ENCODE measurements around the gene HOXD3. TPM values are rescaled to one million over a fixed set of nuclear protein-coding genes. Genes with fewer than 3 reads are reported as not detected.

Gene HOXD3
- total RNA-seq, 1 donor: 0.09 TPM

DNA sequence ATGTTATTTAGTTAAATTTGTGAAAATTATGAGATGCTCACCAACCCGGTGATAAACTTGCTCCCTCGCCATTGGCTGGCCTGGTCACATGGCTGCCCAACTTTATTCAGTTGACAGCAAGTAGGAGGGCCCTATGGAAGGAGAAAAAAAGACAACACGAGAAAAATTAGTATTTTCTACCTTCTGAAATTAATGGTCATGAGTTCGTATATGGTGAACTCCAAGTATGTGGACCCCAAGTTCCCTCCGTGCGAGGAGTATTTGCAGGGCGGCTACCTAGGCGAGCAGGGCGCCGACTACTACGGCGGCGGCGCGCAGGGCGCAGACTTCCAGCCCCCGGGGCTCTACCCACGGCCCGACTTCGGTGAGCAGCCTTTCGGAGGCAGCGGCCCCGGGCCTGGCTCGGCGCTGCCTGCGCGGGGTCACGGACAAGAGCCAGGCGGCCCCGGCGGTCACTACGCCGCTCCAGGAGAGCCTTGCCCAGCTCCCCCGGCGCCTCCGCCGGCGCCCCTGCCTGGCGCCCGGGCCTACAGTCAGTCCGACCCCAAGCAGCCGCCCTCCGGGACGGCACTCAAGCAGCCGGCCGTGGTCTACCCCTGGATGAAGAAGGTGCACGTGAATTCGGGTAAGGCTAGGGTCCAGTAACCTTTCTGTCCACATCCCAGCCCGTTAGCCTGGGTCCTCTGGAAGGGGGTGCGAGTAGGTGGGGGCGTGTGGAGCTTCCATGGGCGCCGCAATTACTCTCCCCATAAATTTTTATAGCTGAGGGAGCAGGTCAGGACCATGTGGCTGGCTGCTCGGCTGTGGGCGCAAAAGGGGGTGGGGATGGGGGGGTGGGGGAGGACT is 5.4 kb upstream of the HOXD3 start, which contains the start of gene HOXD4:
TSS of gene HOXD4 (plus strand) at position 109 of the 846 bp plus-strand sequence. CDS start at position 193, 84 bp downstream.
- no peak for DNase-seq (ENCODE audit: low read depth)
- H3K4me3 ChIP-seq (ENCODE audit: low read depth, low read length): peak within 1 kb of the TSS; percentile 41
- TF ChIP-seq, protein P1, sequence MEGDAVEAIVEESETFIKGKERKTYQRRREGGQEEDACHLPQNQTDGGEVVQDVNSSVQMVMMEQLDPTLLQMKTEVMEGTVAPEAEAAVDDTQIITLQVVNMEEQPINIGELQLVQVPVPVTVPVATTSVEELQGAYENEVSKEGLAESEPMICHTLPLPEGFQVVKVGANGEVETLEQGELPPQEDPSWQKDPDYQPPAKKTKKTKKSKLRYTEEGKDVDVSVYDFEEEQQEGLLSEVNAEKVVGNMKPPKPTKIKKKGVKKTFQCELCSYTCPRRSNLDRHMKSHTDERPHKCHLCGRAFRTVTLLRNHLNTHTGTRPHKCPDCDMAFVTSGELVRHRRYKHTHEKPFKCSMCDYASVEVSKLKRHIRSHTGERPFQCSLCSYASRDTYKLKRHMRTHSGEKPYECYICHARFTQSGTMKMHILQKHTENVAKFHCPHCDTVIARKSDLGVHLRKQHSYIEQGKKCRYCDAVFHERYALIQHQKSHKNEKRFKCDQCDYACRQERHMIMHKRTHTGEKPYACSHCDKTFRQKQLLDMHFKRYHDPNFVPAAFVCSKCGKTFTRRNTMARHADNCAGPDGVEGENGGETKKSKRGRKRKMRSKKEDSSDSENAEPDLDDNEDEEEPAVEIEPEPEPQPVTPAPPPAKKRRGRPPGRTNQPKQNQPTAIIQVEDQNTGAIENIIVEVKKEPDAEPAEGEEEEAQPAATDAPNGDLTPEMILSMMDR (IDR thresholded peaks at IDR 0.05; ENCODE audit: insufficient read depth, low read length): no peak

DNA sequence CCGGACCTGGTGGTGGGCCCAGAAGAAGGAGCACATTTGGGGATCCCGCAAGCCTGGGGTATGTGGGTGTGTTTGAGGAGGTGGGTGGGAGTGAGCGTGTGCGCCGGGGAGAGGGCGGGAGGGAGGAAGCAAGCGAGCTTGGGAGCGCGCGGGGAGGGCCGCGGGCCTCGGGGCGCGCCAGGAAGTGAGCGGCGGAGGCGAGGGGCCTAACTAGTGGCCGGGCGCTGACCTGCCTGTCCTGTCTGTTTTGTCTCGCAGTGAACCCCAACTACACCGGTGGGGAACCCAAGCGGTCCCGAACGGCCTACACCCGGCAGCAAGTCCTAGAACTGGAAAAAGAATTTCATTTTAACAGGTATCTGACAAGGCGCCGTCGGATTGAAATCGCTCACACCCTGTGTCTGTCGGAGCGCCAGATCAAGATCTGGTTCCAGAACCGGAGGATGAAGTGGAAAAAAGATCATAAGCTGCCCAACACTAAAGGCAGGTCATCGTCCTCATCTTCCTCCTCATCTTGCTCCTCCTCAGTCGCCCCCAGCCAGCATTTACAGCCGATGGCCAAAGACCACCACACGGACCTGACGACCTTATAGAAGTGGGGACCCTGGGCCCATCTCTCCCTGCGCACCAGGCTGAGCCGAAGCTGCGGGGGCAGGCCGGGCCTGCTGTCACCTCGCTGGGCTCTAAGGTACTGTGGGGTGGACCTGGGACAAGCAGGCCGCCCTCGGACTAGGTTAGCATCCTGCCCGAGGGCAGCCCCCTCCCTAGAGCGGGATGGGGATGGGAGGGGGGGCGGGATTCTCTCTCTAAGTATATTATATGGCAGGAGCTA is 4.5 kb upstream of the HOXD3 start:
- no peak for DNase-seq (ENCODE audit: low read depth)
- H3K4me3 ChIP-seq (ENCODE audit: low read depth, low read length): peak overlapping the region; percentile 9
- TF ChIP-seq, protein P1 (IDR thresholded peaks at IDR 0.05; ENCODE audit: insufficient read depth, low read length): no peak

DNA sequence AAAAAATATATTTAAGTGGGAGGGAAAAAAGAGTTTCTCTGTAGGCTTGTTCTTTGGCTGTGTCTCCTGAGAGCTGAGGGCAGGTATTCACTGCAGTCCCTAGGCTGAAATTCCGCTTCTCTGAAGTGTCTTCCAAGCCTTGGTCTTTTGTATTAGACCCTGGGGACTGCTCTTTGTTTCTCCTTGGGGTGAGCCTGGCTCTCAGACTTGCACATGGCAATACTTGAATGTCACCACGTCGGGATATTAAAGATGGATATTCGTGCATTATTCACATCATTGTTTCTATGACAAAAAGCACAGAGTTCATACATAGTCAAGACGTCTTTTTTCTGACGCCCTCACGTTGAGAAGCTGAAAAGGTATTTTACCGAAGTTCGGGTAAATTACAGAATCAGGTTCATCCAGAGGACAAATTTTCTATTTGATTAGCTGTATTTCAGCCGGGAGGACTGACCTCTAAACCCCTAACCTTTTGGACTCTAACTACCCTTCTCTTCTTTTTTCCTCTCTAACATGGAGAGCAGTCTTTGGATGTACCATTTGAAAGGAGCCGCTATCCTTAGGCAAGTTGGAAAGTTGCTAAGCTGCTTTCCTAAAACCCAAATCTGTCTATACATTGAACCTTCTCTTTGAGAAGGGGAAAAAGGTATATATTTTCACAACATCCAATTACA is 2.4 kb upstream of the HOXD3 start:
- H3K4me3 ChIP-seq (ENCODE audit: low read depth, low read length): no peak overlapping the region
- TF ChIP-seq, protein P1 (IDR thresholded peaks at IDR 0.05; ENCODE audit: insufficient read depth, low read length): no peak
- no peak for DNase-seq (ENCODE audit: low read depth)

DNA sequence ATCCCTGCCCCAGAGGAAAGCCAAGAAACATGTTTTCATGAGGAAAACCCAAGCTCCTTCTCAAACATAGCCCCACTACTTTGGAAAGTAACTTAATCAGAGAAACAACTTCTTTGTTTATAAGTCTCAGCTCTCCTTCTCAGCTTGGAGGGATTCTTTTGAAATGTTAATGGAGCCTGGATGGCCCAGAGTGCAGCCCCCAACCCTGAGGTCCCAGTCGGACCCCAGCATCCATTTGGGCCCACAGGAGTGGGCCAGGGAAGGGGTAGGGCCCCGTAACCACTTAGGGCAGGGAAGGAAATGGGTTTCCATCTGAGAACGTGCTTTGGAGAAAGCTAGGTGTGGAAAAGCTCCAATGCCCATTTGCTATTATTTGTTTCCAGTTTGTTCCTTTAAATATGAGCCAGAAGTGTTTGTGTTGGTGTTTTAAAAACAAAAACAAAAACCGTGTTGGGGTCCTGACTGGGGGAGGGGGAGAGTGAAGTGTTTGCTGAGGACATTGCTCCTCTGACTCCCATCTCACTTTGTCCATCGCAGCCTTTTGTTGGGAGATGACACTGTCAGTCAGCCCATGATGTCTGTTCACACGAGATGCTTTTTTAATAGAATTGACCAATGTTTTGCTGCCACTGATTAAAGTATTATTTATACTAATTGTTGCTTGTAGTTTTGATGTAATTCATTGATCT is 1.6 kb upstream of the HOXD3 start:
- TF ChIP-seq, protein P1 (IDR thresholded peaks at IDR 0.05; ENCODE audit: insufficient read depth, low read length): no peak
- DNase-seq (ENCODE audit: low read depth): no peak
- H3K4me3 ChIP-seq (ENCODE audit: low read depth, low read length): no peak overlapping the region

DNA sequence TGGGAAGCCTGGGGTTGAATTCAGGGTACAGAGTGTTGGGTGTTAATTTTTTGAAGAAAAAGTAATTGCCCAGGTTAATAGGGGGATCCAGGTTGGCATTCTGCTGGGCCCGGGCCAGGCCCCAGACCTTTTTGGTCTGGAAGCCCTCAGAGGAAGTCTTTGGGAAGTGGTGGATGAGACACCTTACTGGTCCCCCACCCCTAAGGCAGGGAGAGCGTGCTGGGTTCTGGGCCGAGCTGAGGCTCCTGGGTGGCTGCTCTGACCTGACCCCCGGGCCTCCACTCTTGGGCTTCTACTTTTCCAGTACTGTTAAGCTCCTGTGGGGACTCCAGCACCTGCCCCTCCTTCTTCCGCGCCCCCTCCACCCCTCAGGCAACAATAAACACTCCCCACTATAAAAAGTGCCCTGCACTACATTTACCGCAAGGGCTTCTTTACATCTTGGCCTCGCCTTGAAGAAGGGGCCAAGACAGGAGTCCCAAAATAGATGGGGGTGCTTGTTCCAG is 753 bp upstream of the HOXD3 start:
- H3K4me3 ChIP-seq (ENCODE audit: low read depth, low read length): no peak overlapping the region

More for the DNA sequence above, 753 bp upstream of the HOXD3 start:
- TF ChIP-seq, protein P1 (IDR thresholded peaks at IDR 0.05; ENCODE audit: insufficient read depth, low read length): no peak
- no peak for DNase-seq (ENCODE audit: low read depth)
